HUES6 (cell line): ENCODE measurements around the gene GPR135.
A peak's percentile ranks its signal among the peaks of the same experiment; 100 is the strongest.

ENCODE experiments used
- H3K27ac ChIP-seq: 2 replicates; pipeline ENCODE4 v1.7.0; 2013; ENCODE audit warnings: low read depth, mild to moderate bottlenecking, low read length, inconsistent platforms
- H3K27me3 ChIP-seq: 2 replicates; pipeline ENCODE4 v1.6.1; 2013; ENCODE audit warnings: low read length; ENCODE audit not compliant: control insufficient read depth, insufficient read depth
- H3K36me3 ChIP-seq: 2 replicates; pipeline ENCODE4 v1.6.1; 2013; ENCODE audit warnings: low read length; ENCODE audit not compliant: control insufficient read depth, insufficient read depth
- H3K4me1 ChIP-seq: 2 replicates; pipeline ENCODE4 v1.6.1; 2013; ENCODE audit warnings: low read length; ENCODE audit not compliant: control insufficient read depth, insufficient read depth
- H3K4me3 ChIP-seq: 2 replicates; pipeline ENCODE4 v1.5.1; 2013; ENCODE audit warnings: low read depth, low read length
- H3K9ac ChIP-seq: one replicate; pipeline ENCODE4 v1.6.1; 2013; ENCODE audit warnings: mild to moderate bottlenecking, low read length
- H3K9me3 ChIP-seq: 2 replicates; pipeline ENCODE4 v1.6.1; 2013; ENCODE audit warnings: low read depth, low read length; ENCODE audit not compliant: control insufficient read depth, insufficient read depth

Gene GPR135

GRCh38 chr14:59490756-59491155 is 25.6 kb upstream of the GPR135 start:
- Histone ChIP-seq H3K27me3 (no peaks in the 10 kb centered on the region), H3K9me3 (no peaks in the 10 kb centered on the region), H3K9ac (no peak overlapping the region), H3K36me3 (peaks cover 76% of the 10 kb centered on the region), H3K4me3 (no peak overlapping the region), H3K4me1 (no peaks in the 10 kb centered on the region), H3K27ac (no peak overlapping the region)

DNA sequence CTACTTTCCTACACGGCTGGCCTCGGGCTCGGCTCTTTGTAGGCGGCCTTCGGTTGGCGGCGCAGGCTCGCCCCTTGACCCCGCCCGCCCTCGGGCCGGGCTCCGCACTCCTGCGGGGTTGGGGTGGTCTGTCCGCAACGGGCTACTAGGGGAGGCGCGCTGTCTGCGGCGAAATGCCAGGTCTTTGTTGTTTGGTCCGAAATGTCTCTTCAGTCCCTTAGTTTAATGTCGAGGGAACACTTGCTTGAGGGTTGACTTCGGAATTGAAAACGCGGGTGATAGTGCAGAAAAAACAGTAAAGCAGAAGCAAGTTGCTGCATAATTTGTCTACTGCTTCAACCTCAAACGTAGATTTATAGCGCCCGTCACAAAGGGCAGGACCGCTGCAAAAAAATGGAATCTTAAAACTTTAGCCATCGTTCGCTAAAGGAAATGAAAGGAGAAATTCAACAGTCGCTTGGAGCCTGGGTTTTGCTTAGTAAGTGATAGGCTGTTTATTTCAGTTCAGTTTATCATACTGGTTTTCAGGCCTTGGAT is 19.5 kb upstream of the GPR135 start:
- Histone ChIP-seq H3K27ac (peak overlapping the region; percentile 73; the same call in 1 of the 2 replicates), H3K4me3 (peak overlapping the region; percentile 83), H3K9ac (peak overlapping the region; percentile 84), H3K9me3 (no peaks in the 10 kb centered on the region), H3K4me1 (peaks cover 13% of the 10 kb centered on the region), H3K36me3 (peaks cover 23% of the 10 kb centered on the region), H3K27me3 (no peaks in the 10 kb centered on the region)

GRCh38 chr14:59483819-59484638 is 18.8 kb upstream of the GPR135 start, which contains the start of the genes JKAMP and L3HYPDH:
Gene JKAMP, plus strand, starts transcription at chr14:59484517. Its CDS starts 73 bp downstream, at chr14:59484590.
Gene L3HYPDH, minus strand, starts transcription at chr14:59484408. Its CDS starts 92 bp downstream, at chr14:59484316.
- peak within 1 kb of the TSS; percentile 73 for H3K27ac ChIP-seq
- H3K4me1 ChIP-seq = peaks cover 13% of the 10 kb centered on the region

DNA sequence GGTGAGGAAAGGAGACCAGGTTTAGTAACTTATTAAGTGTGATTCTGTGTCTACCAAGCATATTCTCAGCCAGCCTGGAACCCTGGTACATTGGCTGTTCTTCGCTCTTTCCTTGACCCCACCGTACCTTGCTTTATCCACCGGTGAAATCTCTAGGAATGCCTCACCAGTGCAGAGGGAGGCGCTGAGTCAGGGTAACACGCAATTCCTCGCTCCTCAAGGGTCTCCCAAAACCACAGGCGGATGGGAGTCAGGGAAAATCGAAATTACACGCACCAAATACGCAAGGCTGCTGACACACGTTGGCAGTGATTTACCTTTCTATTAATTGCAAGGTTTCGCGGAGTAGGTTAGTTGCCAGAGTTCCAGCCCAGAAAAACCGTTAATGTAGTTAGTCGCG is 18.2 kb upstream of the GPR135 start:
- Histone ChIP-seq H3K4me1 (peaks cover 13% of the 10 kb centered on the region), H3K27me3 (no peaks in the 10 kb centered on the region), H3K9ac (peak overlapping the region; percentile 84), H3K9me3 (no peaks in the 10 kb centered on the region), H3K4me3 (peak overlapping the region; percentile 83), H3K36me3 (peaks cover 15% of the 10 kb centered on the region), H3K27ac (peak overlapping the region; percentile 73; the same call in 1 of the 2 replicates)

More at GRCh38 chr14:59483819-59484638, 18.8 kb upstream of the GPR135 start, which contains the start of the genes JKAMP and L3HYPDH:
- Histone ChIP-seq H3K36me3 (peaks cover 18% of the 10 kb centered on the region), H3K4me3 (peak within 1 kb of the TSS; percentile 83), H3K9me3 (no peaks in the 10 kb centered on the region), H3K27me3 (no peaks in the 10 kb centered on the region), H3K9ac (peak within 1 kb of the TSS; percentile 84)

DNA sequence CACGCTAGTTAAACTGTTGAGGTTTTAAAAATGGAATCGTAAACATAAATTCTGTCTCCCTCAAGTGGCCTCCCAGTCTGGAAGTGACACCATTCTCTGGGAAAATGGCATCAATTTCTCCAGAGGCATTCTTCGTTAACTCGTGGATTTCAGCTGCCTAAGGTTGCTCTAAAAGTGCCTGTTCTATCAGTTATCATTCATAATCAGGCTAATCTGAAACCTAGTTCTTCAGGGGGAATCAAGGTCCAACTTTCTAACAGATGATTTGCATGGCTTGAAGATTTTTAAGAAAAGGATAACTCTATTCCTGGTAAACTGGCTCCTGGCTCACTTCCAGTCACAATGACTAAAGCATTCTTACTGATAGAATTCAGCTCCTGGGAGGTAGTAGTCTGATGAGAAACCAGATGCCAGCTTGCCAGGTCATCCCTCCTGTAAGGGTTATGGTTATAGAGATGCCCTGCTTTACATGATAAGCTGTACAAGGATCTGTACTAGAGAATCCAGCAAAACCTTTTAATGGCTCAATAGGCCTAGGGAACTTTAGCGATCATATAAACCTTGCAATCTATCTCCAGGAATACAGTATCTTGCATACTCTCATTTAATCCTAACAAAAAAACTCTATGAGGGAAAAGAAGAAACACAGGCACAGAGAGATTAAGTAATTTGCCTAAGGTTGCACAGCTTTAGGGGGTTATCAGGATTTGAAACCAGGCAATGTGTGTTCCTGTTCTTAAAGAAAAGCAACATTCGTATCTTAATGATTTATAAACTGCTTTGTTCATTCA is 17.6 kb upstream of the GPR135 start:
- Histone ChIP-seq H3K4me3 (peak overlapping the region; percentile 83), H3K4me1 (peaks cover 13% of the 10 kb centered on the region), H3K27ac (no peak overlapping the region), H3K9me3 (no peaks in the 10 kb centered on the region), H3K9ac (peak overlapping the region; percentile 84), H3K36me3 (peaks cover 12% of the 10 kb centered on the region), H3K27me3 (no peaks in the 10 kb centered on the region)

DNA sequence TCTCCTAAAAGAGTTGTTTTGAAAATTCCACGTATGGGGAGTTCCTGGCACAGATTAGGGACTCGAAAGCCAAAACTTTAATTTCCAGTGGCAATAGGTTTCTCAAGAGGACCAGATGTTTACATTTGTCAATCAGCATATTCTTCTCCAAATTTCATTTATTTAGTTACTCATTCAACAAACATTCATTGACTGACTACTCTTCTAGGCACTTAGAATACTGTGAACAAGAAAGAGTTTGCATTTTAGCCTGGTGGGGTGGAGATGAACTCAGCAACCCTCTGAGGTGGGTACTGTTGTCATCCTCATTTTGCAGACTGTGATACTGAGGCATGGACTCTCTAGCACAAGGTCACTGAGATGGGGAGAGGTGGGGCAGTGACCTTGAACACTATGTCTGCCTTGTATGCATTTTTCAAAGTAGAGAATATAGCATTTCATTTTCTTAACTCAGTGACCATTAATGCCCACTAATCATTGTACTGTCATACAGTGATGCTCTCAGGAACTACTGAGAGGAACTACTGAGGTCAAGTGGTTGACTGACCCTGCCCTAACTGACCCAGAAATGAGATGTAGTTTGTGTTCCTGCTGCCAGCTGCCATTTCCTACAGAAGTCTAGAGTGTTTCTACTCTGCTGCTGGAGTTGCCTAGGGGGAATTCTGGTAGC is 16.8 kb upstream of the GPR135 start:
- no peaks in the 10 kb centered on the region for H3K9me3 ChIP-seq
- peaks cover 13% of the 10 kb centered on the region for H3K4me1 ChIP-seq
- no peak overlapping the region for H3K9ac ChIP-seq
- peak overlapping the region; percentile 83; the same call in 1 of the 2 replicates for H3K4me3 ChIP-seq
- H3K27ac ChIP-seq = no peak overlapping the region
- peaks cover 13% of the 10 kb centered on the region for H3K36me3 ChIP-seq
- H3K27me3 ChIP-seq = no peaks in the 10 kb centered on the region

DNA sequence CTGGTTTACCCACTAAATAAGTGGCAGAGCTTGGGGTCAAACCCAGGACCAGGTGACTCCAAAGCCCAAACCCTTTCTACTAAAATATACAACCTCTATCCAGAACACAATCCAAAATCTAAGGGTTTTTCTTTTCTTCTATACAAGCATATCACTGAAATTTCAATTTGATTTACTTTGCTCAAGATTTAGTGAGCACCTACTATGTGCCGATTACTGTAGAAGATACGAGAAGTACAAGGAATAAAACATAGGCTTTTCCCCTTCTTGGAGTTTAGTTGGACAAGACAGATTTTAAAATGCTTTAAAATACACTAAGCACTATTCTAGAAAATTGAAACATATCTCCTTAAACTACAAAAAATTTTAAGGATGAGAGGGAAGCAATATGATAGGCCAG is 16.2 kb upstream of the GPR135 start:
- Histone ChIP-seq H3K27me3 (no peaks in the 10 kb centered on the region), H3K4me1 (peaks cover 13% of the 10 kb centered on the region), H3K9me3 (no peaks in the 10 kb centered on the region), H3K36me3 (peaks cover 18% of the 10 kb centered on the region), H3K27ac (no peak overlapping the region), H3K4me3 (no peak overlapping the region), H3K9ac (no peak overlapping the region)

DNA sequence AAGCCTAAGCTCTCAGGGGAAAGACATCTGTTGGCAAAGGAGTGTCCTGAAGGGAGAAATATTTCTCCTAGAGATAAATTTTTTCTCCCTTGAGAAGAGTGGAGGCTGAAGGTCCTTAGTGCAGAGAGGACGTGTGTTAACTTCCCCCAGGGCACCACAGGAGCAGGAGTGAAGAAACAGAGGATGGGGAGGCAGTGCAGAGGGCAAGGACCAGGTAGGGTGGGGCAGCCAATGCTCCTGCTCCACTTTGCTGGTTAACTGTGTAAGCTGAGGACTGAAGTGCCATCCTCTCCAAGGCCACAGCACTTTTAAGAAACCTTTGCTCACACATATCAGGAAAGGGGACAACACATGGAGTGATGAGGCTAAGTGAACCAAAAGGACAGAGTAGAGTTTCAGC is 15.0 kb upstream of the GPR135 start:
- Histone ChIP-seq H3K4me3 (no peak overlapping the region), H3K4me1 (peaks cover 13% of the 10 kb centered on the region), H3K27me3 (no peaks in the 10 kb centered on the region), H3K27ac (no peak overlapping the region), H3K9ac (no peak overlapping the region), H3K9me3 (no peaks in the 10 kb centered on the region), H3K36me3 (peaks cover 30% of the 10 kb centered on the region)

- Histone ChIP-seq H3K27ac (no peak overlapping the region), H3K9me3 (no peaks in the 10 kb centered on the region), H3K4me3 (no peak overlapping the region), H3K4me1 (peaks cover 13% of the 10 kb centered on the region), H3K36me3 (peaks cover 44% of the 10 kb centered on the region), H3K9ac (no peak overlapping the region), H3K27me3 (no peaks in the 10 kb centered on the region)
These were observed 13.4 kb upstream of the GPR135 start for GRCh38 chr14:59478540-59478939.

GRCh38 chr14:59475709-59476108 is 10.5 kb upstream of the GPR135 start:
- peaks cover 66% of the 10 kb centered on the region for H3K36me3 ChIP-seq

More at GRCh38 chr14:59475709-59476108, 10.5 kb upstream of the GPR135 start:
- no peak overlapping the region for H3K9ac ChIP-seq
- no peak overlapping the region for H3K27ac ChIP-seq
- H3K9me3 ChIP-seq = no peaks in the 10 kb centered on the region
- no peaks in the 10 kb centered on the region; the same call in none of the 2 replicates for H3K4me1 ChIP-seq
- H3K4me3 ChIP-seq = no peak overlapping the region
- H3K27me3 ChIP-seq = no peaks in the 10 kb centered on the region
